GM13976 (cell line): ENCODE results near the gene SRRM3.
"Not testable (repeated sequence)": the region's sequence is repeated elsewhere in the genome, so short reads cannot be mapped to it uniquely, and the experiment has no call there.

Experiments
- DNase-seq: peaks from one replicate; pipeline ENCODE4 v3.0.0; 2012; ENCODE audit warnings: low spot score
- in situ Hi-C: fragments of 300-500 bp; cut with MboI; formaldehyde crosslinking; loops from one replicate; pipeline ENCODE4 v1.12.0; 2022; ENCODE audit warnings: low sequenced_read_pairs, mixed read lengths, inconsistent platforms; ENCODE audit not compliant: unreplicated experiment
- TF ChIP-seq, protein P1 (sequence below): IDR thresholded peaks from 2 replicates; pipeline ENCODE4 v1.5.1; 2012; ENCODE audit warnings: borderline replicate concordance, mild to moderate bottlenecking; ENCODE audit not compliant: insufficient read depth; ENCODE audit errors: extremely low read depth, missing control alignments, control extremely low read depth

The SRRM3 gene

DNA sequence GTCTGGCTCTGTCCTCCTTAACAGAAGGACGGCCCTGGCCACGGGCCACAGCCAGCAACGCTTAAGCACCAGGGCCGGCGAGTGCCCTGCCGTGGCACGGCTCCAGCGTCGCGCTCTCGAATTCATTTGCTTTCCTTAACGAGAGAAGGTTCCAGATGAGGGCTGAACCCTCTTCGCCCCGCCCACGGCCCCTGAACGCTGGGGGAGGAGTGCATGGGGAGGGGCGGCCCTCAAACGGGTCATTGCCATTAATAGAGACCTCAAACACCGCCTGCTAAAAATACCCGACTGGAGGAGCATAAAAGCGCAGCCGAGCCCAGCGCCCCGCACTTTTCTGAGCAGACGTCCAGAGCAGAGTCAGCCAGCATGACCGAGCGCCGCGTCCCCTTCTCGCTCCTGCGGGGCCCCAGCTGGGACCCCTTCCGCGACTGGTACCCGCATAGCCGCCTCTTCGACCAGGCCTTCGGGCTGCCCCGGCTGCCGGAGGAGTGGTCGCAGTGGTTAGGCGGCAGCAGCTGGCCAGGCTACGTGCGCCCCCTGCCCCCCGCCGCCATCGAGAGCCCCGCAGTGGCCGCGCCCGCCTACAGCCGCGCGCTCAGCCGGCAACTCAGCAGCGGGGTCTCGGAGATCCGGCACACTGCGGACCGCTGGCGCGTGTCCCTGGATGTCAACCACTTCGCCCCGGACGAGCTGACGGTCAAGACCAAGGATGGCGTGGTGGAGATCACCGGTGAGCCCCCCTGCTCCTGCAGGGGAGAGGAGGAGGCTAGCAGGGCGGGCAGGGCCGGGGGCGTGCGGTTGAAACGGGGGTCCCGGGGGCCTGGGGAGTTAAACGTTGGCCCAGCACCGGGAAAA, 100.9 kb downstream of the SRRM3 start, which contains the start of gene HSPB1:
HSPB1 (plus strand) TSS at position 327 of the 855 bp plus-strand sequence; CDS start at position 367, 40 bp downstream.
- in situ Hi-C loops = no loop called here
- peak; percentile 96 for DNase-seq
- TF ChIP-seq, protein P1, sequence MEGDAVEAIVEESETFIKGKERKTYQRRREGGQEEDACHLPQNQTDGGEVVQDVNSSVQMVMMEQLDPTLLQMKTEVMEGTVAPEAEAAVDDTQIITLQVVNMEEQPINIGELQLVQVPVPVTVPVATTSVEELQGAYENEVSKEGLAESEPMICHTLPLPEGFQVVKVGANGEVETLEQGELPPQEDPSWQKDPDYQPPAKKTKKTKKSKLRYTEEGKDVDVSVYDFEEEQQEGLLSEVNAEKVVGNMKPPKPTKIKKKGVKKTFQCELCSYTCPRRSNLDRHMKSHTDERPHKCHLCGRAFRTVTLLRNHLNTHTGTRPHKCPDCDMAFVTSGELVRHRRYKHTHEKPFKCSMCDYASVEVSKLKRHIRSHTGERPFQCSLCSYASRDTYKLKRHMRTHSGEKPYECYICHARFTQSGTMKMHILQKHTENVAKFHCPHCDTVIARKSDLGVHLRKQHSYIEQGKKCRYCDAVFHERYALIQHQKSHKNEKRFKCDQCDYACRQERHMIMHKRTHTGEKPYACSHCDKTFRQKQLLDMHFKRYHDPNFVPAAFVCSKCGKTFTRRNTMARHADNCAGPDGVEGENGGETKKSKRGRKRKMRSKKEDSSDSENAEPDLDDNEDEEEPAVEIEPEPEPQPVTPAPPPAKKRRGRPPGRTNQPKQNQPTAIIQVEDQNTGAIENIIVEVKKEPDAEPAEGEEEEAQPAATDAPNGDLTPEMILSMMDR = no peak

DNA sequence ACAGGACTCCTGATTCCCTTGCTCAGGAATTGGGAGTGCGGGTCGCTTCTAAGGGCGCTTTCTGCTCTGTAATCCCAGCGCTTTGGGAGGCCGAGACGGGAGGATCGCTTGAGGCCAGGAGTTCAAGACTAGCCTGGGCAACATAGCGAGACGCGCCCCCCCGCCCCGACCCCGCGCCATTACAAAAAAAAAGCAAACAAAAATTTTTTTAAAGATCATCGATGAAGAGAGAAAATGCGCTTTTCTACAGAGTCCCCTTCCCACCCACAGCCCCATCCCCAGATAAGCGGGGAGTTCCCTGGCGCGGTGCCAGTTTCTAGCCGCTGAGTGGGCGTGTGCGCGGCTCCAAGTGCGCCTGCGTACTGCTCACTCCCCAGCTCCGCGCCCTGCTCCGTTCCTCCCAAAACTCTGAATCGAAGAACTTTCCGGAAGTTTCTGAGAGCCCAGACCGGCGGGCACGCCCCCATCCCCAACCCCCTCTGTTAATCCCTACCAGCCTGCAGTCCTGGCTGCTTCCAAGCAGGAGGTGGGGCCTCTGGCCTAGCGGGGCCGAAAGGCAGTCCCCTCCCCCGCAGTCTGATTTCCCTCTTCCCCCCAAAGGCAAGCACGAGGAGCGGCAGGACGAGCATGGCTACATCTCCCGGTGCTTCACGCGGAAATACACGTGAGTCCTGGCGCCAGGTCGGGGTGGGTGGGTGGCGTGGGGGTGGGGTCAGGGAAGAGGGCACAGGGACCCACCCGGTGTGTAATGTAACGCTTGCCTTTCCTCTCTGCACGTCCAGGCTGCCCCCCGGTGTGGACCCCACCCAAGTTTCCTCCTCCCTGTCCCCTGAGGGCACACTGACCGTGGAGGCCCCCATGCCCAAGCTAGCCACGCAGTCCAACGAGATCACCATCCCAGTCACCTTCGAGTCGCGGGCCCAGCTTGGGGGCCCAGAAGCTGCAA, 101.8 kb downstream of the SRRM3 start:
- in situ Hi-C loops = no loop called here
- peak; percentile 87 for DNase-seq
- TF ChIP-seq, protein P1 = no peak

DNA sequence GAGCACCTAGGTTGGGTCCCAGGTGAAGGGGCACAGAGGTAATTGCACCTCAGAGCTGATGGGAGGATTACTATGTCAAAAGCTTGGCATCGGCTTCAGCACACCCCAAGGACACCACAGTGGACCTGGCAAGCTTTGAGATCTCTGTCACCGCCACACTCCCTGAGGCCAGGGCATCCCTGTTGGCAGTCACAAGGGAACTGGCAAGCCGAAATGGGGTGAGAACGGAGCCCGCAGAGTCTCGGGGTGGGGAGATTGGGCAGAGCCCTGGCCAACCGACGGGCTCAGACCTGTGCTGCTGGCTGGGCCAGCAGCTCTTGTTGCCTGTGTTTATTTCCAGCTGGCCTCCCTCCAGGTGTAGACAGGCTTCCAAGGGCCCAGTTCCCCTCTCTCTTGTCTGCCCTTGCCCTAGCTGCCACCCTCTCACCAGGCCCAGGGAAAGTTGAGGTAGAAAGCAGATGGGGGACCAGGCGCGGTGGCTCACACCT, 103.2 kb downstream of the SRRM3 start:
- TF ChIP-seq, protein P1 = no peak
- in situ Hi-C loops = no loop called here
- DNase-seq = no peak

DNA sequence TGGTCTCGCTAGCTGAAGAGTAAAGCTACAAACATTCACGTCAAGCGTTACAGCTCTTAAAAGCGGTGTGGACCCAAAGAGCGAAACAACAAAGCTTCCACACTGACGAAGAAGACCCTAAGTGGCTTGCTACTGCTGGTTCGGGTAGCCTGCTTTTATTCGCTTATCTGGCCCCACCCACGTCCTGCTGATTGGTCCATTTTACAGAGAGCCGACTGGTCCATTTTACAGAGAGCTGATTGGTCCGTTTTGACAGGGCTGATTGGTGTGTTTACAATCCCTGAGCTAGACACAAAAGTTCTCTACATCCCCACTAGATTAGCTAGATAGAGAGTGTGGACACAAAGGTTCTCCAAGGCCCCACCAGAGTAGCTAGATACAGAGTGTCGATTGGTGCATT, 107.2 kb downstream of the SRRM3 start:
- in situ Hi-C loops = not testable (repeated sequence)

DNA sequence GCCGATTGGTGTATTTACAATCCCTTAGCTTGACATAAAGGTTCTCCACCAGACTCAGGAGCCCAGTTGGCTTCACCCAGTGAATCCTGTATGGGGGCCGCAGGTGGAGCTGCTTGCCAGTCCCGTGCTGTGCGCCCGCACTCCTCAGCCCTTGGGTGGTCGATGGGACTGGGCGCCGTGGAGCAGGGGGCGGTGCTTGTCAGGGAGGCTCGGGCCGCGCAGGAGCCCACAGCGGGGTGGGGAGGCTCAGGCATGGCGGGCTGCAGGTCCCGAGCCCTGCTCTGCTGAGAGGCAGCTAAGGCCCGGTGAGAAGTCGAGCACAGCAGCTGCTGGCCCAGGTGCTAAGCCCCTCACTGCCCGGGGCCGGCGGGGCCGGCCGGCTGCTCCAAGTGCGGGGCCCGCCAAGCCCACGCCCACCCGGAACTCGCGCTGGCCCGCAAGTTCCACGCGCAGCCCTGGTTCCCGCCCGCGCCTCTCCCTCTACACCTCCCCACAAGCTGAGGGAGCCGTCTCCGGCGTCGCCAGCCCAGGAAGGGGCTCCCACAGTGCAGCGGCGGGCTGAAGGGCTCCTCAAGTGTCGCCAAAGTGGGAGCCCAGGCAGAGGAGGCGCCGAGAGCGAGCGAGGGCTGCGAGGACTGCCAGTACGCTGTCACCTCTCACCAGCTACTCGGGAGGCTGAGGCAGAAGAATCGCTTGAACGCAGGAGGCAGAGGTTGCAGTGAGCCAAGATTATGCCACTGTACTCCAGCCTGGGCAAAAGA, 107.8 kb downstream of the SRRM3 start:
- in situ Hi-C loops = loop anchor here (10.0 kb wide), 1 partner anchor 135 kb away; no protein-coding TSS in a partner anchor
- DNase-seq = not testable (repeated sequence)

More for the DNA sequence above, 107.2 kb downstream of the SRRM3 start:
- DNase-seq = not testable (repeated sequence)

DNA sequence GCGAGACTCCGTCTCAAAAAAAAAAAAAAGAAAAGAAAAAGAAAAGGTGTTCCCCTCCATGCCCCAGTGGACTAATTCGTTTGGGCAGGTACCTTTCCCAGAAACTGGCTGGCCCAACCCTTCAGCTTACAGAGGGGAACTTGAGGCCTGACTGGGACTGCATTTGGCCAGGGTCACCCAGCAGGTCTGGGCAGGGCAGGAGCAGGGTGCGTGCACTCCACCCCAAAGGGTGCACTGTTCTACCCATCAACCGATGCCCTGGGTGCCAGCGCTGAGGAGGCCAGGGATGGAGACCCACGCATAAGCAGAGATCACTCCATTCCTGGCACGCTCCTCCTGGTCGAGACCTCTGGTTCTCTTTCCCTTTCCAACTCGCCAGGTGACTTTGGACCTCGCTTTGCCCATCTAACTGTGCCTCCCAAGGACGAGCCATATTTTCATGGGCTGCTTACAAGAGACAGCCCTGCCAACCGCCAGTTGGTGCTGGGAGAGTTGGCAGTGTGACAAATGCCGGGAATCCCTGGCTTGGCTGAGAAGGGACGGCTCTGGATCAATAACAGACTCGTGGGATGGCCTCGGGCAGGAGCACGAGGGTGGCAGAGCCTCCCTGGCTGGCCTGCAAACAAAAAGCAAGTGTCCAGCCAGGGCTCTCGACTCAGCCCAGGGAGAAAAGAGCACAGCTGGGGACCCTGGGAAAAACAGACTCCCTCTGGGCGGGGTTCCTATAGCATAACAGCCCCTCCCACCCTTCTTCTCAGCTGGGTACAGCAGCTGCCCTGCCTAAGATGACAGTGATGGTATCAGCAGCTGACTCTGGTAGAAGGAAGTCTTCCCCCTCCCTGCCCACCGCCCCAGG, 108.6 kb downstream of the SRRM3 start:
- TF ChIP-seq, protein P1 = no peak
- in situ Hi-C loops = loop anchor here (10.0 kb wide), 1 partner anchor 136 kb away; no protein-coding TSS in a partner anchor

DNA sequence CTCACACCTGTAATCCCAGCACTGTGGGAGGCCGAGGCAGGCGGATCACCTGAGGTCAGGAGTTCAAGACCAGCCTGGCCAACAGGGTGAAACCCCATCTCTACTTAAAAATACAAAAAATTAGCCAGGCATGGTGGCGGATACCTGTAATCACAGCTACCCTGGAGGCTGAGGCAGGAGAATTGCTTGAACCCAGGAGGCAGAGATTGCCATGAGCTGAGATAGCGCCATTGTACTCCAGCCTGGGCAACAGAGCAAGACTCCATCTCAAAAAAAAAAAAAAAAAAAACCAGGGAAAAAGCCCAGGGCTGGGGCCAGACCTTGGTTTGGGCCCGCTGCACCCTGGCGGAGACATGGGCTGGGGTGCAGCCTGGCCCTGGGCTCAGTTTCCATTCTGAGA, 110.1 kb downstream of the SRRM3 start:
- in situ Hi-C loops = loop anchor here (10.0 kb wide), 1 partner anchor 137 kb away; no protein-coding TSS in a partner anchor
- not testable (repeated sequence) for DNase-seq

More for the DNA sequence above, 108.6 kb downstream of the SRRM3 start:
- no peak for DNase-seq
